CMK (cell line): Measurements from ENCODE around the gene DIMT1.

Experiments
- DNase-seq: peaks from one replicate; pipeline ENCODE4 v3.0.0-alpha.2; 2010; ENCODE audit warnings: low read depth

The DIMT1 gene

DNA sequence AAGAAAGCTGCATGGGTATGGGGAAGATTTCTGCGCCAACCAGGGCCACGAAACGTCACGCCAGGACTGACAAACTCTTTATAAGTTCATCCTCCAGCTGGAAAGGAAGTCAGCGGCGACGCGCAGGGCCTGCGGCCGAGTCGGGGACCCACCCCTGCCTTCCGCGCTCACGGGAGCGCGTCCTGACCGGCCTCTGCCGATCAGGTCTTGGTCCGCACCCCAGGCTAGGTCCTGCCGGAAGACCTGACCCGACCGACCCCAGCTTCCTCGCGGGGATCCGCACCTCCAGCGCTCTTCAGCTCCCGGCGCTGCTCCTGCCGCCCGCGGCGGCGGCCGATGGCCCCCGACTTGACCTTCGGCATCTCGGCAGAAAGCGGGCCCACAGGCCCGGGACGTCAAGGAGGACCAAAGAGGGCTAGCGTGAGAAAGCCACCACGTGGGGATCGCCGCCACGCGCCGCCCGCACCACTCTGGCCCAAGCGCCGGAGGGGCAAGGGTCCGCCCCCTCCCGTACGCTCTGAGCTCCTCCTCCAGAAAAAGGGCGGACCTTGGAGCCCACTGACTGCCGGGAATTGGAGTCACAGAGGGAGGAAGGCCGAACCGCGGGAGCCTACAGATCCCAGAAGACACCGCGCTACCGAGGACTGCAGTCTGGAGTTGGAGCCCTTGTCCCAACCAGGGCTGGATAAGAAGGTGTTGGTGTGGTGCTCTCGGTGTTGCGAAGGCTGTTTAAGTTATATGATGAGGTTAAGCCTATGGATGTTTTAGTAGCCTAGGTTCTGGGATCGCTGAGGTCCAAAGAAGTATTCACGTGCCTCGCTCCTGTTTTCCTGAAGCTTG, at the start of gene DIMT1:
Gene DIMT1 (minus strand): TSS at position 495 of the 840 bp plus-strand sequence. CDS start 133 bp downstream, at position 362.
- DNase-seq: peak; percentile 87

- no peak for DNase-seq
These were observed 46.6 kb upstream of the DIMT1 start for GRCh38 chr5:62450259-62450658.

- no peak for DNase-seq
These were observed 44.8 kb upstream of the DIMT1 start for GRCh38 chr5:62448528-62448927.

DNA sequence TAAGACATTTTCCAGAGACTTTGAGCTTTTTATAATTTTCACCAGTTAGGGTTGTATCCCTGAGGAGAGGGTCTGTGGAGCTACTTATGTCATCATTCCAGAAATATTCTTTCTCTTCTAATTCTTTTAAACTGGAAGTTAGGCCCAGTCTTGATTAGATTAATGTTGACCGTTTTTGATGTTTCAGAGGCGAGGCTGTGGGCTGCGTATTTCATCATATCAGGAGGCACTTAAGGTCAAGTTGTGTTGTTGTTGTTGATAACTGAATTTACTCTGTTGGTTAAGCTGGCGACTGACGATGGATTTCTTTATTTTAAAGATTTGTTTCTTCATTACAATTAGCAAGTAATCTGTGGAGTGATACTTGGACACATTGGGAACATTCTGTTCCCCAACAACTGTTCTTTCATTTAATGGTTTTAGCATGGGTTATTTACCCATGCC, 28.9 kb upstream of the DIMT1 start:
- no peak for DNase-seq

GRCh38 chr5:62431735-62432620, 28.3 kb upstream of the DIMT1 start:
- no peak for DNase-seq

GRCh38 chr5:62424763-62425162, 21.1 kb upstream of the DIMT1 start:
- no peak for DNase-seq

GRCh38 chr5:62421414-62421813, 17.7 kb upstream of the DIMT1 start:
- DNase-seq: no peak

DNA sequence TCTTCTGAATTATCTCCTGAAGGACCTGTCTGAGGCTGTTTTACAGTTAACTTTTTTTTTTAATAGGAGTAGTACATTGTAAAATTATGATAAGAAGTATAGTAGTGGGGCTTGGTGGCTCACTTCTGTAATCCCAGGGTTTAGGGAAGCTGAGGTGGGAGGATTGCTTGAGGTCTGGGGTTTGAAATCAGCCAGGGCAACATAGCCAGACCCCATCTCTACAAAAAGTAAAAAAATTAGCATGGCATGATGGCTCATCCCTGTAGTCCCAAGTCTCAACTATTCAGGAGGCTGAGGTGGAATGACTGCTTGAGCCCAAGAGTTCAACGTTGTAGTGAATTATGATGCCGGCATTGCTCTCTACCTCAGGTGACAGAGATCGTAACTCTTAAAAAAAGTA, 15.9 kb upstream of the DIMT1 start:
- no peak for DNase-seq

DNA sequence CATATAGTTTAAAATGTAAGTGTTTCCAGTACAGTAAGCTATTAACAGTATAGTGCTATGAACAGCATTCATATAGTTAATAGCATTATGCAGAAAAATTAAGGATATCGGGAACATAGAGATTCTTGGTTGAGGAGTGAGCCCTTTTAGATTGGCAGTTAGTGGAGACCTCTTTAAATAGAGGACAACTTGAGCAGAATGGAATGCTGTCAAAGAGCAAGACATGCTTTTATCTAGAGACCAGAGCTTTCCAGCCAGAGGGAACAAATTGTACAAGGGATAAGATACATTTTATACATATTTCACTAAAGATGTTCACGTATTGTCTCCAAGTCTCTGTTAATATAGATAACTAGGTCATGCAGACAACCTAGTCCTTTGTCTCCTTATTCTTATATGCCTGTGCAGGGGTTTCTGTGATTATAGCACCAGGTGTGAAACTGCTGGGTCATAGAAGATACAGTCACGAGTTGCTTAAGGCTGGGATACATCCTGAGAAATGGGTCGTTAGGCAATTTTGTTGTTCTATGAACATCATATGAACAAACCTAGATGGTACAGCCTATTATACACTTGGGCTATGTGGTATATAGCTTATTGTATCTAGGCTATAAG, 14.9 kb upstream of the DIMT1 start:
- no peak for DNase-seq

- no peak for DNase-seq
These were observed 10.0 kb upstream of the DIMT1 start for GRCh38 chr5:62413711-62414110.

GRCh38 chr5:62412549-62413329, 9.0 kb upstream of the DIMT1 start, which contains the start of gene IPO11:
IPO11 (plus strand) TSS chr5:62412763; CDS start chr5:62437280, 24,517 bp downstream.
- peak; percentile 90 for DNase-seq

- no peak for DNase-seq
These were observed 8.3 kb downstream of the DIMT1 start for GRCh38 chr5:62395210-62395950.

GRCh38 chr5:62386824-62387223, 16.9 kb downstream of the DIMT1 start:
- no peak for DNase-seq

DNA sequence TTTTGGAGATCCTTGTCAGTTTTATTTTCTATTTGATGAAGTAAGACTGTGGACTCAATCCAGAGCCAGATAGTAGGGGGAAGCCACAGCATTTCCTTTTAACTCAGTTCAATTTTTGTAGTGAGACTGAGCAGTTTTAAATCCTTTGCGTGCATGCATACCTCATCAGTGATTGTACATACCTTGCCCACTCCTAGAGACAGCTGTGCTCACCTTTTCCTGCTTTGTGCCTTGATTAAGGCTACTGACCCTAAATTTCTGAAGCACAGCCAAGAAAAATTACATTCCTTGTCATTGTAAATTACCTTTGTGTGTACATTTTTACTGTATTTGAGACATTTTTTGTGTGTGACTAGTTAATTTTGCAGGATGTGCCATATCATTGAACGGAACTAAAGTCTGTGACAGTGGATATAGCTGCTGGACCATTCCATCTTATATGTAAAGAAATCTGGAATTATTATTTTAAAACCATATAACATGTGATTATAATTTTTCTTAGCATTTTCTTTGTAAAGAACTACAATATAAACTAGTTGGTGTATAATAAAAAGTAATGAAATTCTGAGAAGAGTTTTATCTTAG, 17.8 kb downstream of the DIMT1 start:
- DNase-seq: no peak

GRCh38 chr5:62385131-62385530, 18.6 kb downstream of the DIMT1 start:
- no peak for DNase-seq

DNA sequence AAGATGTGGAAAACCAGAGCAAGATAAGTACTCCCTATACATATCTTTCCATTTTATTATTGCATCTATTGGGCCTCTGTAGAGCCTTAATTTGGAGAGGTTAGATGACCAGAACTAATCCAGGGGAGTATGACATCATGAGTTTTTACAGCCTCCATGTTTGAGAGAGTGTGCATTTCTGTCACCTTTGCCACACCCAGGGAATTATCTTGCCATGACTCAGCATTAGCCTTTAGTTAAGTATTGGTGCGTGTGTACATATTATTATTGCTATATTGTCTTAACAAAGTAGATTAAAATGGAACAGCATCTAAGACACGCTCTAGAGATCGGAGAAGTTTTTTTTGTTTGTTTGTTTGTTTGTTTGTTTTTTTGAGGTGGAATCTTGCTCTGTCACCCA, 27.6 kb downstream of the DIMT1 start:
- DNase-seq: no peak

GRCh38 chr5:62375627-62376026, 28.1 kb downstream of the DIMT1 start:
- DNase-seq: no peak

DNA sequence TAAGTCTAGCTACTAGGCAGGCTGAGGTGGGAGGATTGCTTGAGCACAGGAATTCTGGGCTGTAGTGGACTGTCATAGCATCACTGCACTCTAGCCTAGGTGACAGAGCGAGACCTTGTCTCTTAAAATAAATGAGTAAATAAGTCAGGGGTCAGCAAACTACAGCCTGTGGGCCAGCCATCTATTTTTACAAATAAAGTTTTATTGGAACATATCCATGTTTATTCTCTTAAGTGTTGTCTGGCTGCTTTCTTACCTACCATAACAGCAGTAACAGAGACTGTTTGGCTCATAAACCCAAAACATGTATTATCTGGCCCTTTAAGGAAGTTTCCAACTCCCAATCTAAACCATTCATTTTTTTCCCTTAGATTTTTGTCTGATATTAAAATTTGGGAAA, 29.6 kb downstream of the DIMT1 start:
- DNase-seq: no peak

DNA sequence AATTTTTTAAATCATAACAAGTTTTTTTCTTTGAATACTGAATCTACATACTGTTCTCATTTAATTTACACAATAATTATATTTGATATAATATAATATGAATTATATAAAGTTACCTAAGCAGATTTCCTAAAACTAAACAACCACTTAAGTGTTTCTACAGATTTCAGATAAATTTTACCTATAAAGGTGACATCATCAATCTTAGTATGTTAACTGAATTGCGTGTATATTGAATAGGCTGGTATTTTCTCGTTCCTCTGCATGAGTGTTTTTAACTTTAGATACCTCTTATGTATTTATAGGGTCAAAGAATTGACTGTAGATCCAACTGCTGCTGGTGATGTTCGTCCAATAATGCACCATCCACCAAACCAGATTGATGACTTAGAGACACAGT, 30.3 kb downstream of the DIMT1 start:
- no peak for DNase-seq

DNA sequence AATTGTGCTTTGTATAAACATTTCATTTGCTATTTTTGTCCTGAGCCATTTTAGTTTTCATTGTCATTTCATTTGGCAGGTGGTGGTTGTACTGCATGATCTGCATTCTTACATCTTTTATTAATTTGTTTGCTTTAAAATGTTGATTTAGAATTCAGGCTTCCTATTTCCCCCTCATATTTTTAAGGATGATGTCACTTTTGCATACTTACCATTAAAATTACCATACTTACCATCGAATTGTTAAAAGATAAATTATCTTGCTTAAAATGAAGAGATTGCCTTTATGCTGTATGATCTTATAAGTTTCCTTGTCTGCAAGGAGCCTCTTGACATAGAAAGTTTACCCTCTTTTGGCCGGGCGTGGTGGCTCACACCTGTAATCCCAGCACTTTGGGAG, 31.1 kb downstream of the DIMT1 start:
- no peak for DNase-seq

DNA sequence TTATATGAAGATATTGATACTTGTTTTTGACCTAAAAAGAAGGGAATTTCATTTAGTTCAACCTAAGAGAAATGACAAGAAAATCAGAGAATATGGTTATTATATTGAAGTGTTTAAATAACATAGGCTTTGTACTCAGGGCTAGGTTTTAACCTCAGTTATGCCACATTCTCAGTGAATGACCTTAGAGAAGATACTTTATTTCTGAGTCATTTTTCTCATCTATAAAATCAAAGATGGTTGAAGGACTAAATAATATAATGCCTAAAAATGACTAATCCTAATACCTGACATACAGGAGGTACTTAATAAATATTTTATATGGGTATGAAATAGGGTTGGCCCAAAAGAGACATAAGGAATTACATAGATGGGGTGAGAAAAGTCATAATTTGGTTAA, 32.3 kb downstream of the DIMT1 start:
- DNase-seq: no peak
